GM18868 (cell line): Measurements from ENCODE around the gene SMIM44.

Experiments
- ATAC-seq: cut with Tn5 transposase; IDR thresholded peaks from one replicate; pipeline ENCODE4 v1.9.1; 2021; ENCODE audit warnings: mild to moderate bottlenecking, moderate library complexity; ENCODE audit not compliant: unreplicated experiment

SMIM44 gene

DNA sequence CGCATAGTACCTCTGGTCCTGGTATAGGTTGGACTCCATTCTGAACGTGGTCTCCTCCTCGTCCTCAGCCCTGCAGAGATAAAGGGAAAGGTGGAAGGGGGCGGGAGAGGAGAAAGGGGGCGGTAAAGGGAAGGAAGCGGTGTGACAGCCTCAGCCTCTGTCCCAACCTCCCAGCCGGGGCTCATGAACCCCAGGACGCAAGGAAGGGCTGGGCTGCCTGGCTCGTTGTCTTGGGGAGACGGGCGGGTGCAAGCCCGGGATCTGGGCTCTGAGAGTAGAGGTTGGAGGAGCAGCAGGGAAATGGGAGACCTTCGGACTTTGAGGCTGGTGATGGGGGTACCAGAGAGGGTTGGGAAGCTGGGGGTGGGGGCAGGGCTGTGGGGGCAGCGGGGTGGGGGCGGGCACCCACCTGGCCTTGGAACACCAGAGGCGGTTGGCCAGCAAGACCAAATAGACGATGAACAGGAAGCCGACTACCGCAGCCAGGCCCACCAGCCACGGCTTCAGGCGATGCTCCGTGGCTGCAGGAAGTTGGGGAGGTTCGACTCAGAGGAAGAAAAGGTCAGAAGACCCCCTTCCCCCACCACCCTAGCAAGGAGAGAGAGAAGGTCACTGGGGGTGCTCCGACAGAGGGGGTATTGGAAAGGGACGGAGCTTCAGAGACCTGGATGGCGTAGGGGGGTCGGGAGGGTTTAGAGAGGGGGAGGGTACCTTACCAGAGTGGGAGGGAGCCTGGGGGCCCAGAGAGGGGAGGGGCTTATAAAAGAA is 4.6 kb downstream of the SMIM44 start:
- ATAC-seq = no peak

GRCh38 chr19:3477951-3478350 is 5.3 kb downstream of the SMIM44 start:
- ATAC-seq = no peak

- ATAC-seq = no peak
Measured at GRCh38 chr19:3477506-3477905, 5.7 kb downstream of the SMIM44 start.

DNA sequence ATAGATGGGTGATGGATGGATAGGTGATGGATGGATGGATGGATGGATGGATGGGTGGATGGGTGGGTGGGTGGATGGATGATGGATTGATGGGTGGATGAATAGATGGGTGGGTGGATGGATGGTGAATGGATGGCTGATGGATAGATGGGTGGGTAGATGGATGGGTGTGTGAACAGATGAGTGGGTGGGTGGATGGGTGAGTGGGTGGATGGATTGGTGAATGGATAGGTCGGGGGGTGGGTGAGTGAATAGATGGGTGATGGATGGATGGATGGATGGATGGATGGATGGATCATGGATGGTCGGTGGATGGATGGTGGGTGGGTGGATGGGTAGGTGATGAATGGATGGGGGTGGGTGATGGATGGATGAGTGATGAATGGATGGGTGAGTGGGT is 6.4 kb downstream of the SMIM44 start:
- no peak for ATAC-seq

DNA sequence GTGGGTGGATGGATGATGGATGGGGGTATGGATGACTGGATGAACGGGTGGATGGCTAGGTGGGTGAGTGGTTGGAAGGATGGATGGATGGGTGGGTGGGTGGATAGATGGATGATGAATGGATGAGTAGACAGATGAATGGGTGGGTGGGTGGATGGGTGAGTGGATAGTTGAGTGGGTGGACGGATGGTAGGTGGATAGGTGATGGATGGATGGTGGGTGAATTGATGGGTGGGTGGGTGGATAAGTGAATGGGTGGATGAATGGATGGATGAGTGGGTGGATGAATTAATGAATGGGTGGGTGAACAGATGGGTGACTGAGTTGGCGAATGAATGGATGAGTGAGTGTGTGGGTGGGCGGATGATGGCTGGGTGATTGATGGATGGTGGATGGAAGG is 7.8 kb downstream of the SMIM44 start:
- ATAC-seq = no peak

DNA sequence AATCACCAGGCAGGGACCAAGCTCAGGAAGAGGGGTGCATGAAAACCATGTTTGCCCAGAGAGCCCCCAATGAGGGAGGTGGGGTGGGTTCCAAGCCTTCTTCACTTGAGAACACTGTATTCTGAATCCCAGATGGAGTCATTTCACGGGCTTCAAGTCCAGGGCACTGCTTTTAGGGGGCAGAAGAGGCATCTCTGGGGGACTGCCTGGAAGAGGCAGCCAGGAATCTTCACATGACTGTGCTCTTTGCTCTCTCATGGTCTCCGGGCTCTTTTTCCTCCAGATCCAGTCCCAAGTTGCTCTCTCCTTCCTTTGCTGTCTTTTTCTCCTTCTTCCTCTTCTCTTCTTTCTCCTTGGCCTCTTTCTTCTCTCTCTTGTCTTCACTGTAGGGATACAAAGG is 8.6 kb downstream of the SMIM44 start:
- no peak for ATAC-seq

DNA sequence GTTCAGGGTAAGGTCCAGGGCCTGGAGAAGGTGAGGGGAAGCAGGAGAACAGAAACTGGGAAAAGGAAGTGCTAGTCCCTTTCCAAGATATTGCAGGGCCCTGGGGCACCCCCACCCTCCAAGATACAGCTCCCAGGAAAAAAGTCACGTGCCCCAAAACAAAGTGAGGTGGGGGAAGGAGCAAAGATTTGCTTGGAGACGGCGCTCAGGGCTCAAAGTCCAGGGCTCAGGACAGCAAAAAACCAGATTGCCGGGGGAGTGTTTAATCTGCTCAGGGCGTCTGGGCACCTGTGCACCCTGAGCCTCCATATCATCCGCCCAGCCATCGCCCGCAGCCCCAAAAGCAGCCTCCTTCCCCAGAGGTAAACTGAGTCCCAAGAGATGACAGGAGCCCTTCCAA is 9.2 kb downstream of the SMIM44 start:
- no peak for ATAC-seq

DNA sequence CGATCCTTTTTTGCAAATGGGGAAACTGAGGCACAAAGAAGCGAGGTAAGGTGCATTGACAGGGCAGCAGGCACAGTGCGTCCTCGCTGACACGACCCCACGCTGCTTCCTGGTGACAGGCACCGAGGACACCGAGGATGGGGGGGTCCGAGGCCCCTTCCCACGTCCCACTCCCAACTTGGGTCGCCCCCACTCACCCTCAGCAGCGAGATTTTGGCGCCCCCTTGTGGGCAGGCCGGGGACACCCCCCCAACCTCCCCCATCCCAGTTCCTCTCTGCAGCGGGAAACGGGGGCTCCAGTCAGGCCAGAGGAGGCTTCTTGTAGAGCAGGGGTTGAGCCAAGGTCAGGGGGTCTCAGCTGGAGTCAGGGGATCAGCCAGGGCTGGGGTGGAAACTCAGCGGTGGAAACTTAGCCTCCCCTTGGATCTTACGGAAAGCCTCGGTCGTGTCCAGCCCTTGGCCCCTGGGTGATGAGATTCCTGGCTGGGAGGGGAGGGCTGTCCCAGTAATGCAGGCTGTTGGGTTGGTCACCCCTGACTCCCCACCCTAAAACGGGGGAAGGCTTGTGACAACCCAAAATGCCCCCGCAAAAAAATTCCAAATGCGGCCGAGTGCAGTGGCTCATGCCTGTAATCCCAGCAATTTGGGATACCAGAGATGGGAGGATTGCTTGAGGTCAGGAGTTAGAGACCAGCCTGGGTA is 11.1 kb downstream of the SMIM44 start:
- ATAC-seq = no peak

DNA sequence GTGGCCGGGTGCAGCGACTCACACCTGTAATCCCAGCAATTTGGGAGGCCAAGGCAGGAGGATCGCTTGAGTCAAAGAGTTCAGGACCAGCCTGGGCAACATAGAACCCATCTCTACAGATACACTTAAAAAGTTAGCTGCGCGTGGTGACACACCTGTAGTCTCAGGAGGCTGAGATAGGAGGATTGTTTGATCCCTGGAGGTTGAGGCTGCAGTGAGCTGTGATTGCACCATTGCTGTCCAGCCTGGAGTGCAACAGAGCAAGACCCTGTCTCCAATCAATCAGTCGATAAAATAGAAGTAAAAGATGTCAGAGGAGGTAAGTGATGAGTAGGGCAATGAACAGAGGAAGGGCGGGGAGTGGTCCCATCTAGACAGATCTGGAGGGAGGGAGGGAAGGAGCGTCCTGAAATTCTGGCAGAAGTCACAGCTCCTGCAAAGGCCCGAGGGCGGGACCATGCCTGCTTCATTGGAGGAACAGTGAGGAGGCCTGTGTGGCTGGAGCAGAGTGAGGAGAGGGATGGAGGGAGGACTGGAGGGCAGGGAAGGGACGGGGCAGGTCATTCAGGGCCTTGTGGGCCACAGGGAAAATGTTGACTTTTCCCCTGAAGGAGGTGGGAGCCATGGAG is 12.6 kb downstream of the SMIM44 start:
- no peak for ATAC-seq

DNA sequence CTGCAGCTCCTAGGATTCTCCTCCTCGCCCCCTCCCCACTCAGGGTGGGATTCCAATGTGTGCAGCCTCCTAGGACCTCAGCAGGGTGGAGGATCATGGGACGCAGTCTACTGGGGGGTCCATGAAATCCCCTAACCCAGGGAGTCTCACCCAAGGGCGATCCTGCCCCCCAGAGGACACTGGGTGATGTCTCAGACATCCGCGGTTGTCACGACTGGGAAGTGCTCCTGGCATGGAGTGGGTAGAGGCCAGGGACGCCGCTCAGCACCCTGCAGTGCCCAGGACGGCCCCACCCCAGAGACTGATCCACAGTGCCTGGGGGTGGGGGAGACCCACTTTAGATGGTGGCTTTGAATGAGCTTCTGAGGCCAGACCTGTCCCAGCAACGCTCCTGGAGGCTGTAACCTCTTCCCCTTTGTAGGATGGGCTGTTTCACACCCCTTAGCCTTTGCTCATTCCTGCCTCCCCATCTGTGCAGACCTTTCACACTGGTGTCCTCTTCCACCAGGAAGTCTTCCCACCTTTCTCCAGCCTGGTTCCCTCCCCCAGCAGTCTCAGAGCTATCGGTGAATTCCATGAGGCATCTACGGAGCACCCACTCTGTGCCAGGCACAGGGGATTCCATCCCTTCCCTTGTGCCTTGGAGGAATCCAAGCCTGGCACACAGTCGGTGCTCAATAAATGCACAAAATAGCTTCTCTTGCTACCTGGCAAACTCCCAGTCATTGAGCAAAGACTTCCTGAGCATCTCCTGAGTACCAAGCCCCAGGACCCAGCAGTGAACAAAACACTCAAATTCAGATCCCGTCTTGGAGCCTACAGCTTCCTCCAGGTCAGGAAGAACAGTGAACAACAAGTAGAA is 13.4 kb downstream of the SMIM44 start:
- no peak for ATAC-seq

- no peak for ATAC-seq
Measured at GRCh38 chr19:3468211-3468610, 15.0 kb downstream of the SMIM44 start.

DNA sequence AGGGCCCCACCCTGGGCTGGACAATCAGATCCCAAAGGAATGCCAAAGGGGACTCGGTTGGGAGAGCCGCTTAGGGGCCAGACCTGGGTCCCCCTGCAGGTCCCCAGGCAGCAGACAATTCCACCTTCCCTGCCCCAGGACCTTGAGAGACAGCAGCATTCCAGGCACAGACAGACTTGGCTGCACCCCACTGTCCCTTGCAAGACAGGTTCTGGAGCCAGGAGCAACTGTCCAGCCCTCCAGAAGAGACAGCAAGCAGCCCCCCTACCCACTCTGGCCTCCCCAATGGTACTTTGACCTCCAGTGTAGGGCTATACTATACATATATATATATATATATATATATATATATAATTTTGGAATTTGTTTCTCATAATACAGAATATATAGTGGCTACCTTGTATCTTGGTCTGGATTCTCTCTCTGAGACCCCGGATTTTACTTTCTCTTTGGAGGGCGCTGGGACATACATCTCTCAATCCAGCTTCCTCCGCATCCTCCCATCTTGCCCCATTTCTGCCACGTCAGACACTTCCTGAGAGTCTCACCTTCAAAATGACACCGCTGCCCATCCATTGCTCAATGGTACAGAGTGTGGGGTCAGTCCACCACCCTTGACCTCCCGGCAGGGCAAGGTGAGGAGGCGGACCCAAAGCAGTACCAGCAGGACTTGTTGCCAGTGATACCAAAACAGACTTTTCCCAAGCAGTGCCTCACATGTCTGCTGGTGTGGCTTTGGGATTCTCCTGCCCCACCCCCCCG is 15.6 kb downstream of the SMIM44 start:
- ATAC-seq = no peak

DNA sequence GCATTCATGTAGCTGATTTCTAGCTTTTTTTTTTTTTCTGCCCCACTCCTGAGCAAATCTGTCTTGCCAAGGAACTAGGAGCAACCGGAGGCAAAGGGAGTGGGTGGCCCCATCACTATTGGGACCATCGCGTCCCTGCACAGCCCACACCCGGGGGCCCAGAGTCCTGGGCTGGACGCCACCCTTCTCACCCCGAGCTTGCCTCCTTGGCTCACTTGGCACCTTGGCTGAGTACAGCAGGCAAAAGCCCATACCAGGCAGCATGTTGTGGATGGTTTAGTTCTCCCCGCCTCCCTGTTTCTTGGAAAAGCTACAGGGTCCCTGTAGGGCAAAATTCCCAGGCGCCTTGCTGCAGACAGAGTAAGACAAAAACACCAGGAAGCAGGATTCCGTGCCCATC is 16.6 kb downstream of the SMIM44 start:
- ATAC-seq = no peak

DNA sequence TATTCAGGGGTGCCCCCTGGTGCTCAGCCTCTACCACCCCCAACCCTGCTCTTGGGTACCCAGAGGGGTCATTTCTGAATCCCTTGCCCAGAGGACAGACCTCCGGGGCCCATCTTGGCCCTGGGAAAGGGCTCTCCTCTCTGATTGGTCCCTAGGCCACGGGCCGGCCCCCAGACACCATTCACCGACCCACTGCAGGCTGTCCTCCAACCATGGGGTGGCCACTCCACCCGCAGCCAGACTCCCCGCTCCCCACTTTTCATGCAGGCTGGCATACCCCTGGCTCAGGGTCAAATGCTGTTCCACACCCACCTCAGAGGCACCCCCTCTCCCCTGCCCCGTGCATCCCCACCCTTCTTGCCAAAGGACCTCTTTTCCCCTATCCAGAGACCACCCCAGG is 17.7 kb downstream of the SMIM44 start:
- ATAC-seq = no peak

DNA sequence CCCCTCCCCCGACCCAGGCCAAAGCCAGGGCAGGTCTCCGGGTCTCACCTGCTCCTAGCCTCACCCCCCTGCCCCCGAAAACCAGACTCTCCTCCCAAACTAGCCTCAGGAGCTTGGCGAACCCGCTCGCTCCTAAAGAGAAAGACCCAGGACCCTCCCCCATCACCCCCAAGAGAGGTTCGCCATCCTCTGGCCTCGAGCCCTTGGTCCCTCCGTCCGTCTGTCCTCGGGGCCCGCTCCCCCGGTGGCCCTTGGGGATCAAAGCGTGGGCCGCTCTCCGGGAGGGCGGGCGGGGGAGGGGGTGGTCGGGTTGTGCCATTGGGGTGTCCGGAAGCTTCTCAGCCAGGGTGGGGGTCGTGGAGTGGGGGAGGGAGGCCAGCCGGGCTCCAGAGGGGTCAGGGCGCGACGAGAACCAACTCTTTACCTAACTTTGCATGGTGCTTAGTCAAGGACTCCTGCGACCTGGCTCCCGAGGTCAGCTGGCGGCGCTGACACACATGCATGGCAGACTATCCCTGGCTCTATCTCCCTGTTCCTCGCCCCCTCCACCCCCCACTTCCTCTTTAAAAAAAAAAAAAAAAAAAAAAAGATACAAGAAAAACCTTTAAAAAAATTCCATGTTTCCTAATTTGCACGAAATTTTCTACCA is 18.5 kb downstream of the SMIM44 start:
- no peak for ATAC-seq

GRCh38 chr19:3463714-3464586 is 19.3 kb downstream of the SMIM44 start:
- ATAC-seq = no peak

- no peak for ATAC-seq
Measured at GRCh38 chr19:3462991-3463713, 20.1 kb downstream of the SMIM44 start.

GRCh38 chr19:3459965-3460582 is 23.2 kb downstream of the SMIM44 start:
- no peak for ATAC-seq
